IMR-90 (cell line): Measurements from ENCODE around the gene HOXA3. TPM values are rescaled to one million over a fixed set of nuclear protein-coding genes. Genes with fewer than 3 reads are reported as not detected.

Experiments used
- ATAC-seq: fragments of 200-7000 bp; cut with Tn5 transposase; 2 replicates; pipeline ENCODE4 v1.9.1; 2020; ENCODE audit warnings: low read depth, mild to moderate bottlenecking, moderate library complexity
- BruUV-seq: library from RNA; stranded (reverse); fragments of 400-500 nt; replicated peaks from 2 replicates; lab custom pipeline; 2021; lab: Mats Ljungman, UMichigan
- CTCF ChIA-PET: fragments of 300-600 bp; formaldehyde crosslinking; extraction: SDS; loops from one replicate; lab custom pipeline; 2021; ENCODE audit warnings: antibody characterized with exemption; lab: Yijun Ruan, JAX
- POLR2A ChIA-PET: fragments of 300-600 bp; sonication (Branson Sonifier 250); formaldehyde crosslinking; loops from one replicate; lab custom pipeline; 2022; ENCODE audit warnings: antibody characterized with exemption; ENCODE audit not compliant: unreplicated experiment; lab: Charles Lee
- DNase-seq: peaks from one replicate; pipeline ENCODE4 v3.0.0; 2013
- H2AFZ ChIP-seq: replicated peaks from 2 replicates; pipeline ENCODE3; 2013; ENCODE audit warnings: low read length, mild to moderate bottlenecking; ENCODE audit not compliant: poor library complexity
- H2AK5ac ChIP-seq: 2 replicates; pipeline ENCODE4 v1.6.1; 2013; ENCODE audit warnings: low read depth, low read length, inconsistent platforms
- H2AK9ac ChIP-seq: replicated peaks from 2 replicates; pipeline ENCODE3; 2013; ENCODE audit warnings: mild to moderate bottlenecking, low read depth, low read length, moderate library complexity; ENCODE audit not compliant: poor library complexity
- H2BK120ac ChIP-seq: 2 replicates; pipeline ENCODE4 v1.6.1; 2013; ENCODE audit warnings: low read depth, low read length, inconsistent platforms
- H2BK15ac ChIP-seq: 3 replicates; pipeline ENCODE4 v1.6.1; 2013; ENCODE audit warnings: low read depth, low read length, inconsistent platforms
- H2BK20ac ChIP-seq: 2 replicates; pipeline ENCODE4 v1.6.1; 2013; ENCODE audit warnings: low read depth, mild to moderate bottlenecking, inconsistent platforms, low read length, moderate library complexity
- H2BK5ac ChIP-seq: 2 replicates; pipeline ENCODE4 v1.6.1; 2013; ENCODE audit warnings: mild to moderate bottlenecking, low read depth, low read length, inconsistent platforms; ENCODE audit not compliant: poor library complexity, severe bottlenecking
- H3K14ac ChIP-seq: replicated peaks from 2 replicates; pipeline ENCODE4 v1.6.1; 2013; ENCODE audit warnings: low read depth, low read length, inconsistent platforms
- H3K18ac ChIP-seq: 2 replicates; pipeline ENCODE4 v1.6.1; 2013; ENCODE audit warnings: low read depth, low read length, control low read depth
- H3K23ac ChIP-seq: 2 replicates; pipeline ENCODE4 v1.6.1; 2013; ENCODE audit warnings: low read depth, low read length, inconsistent platforms
- H3K27ac ChIP-seq: 2 replicates; pipeline ENCODE4 v1.5.1; 2013; ENCODE audit warnings: mild to moderate bottlenecking, control low read depth, low read length; ENCODE audit not compliant: insufficient read depth
- H3K27me3 ChIP-seq: 2 replicates; pipeline ENCODE4 v1.6.1; 2013; ENCODE audit warnings: low read length; ENCODE audit not compliant: control insufficient read depth, insufficient read depth
- H3K36me3 ChIP-seq: 2 replicates; pipeline ENCODE4 v1.6.1; 2013; ENCODE audit warnings: low read length, mixed read lengths; ENCODE audit not compliant: control insufficient read depth, insufficient read depth
- H3K4ac ChIP-seq: 2 replicates; pipeline ENCODE4 v1.6.1; 2013; ENCODE audit warnings: low read depth, low read length, inconsistent platforms
- H3K4me1 ChIP-seq: 2 replicates; pipeline ENCODE4 v1.6.1; 2013; ENCODE audit warnings: low read length, mixed read lengths; ENCODE audit not compliant: control insufficient read depth, insufficient read depth
- H3K4me2 ChIP-seq: 2 replicates; pipeline ENCODE4 v1.6.1; 2013; ENCODE audit warnings: low read depth, mild to moderate bottlenecking, control low read depth, low read length, moderate library complexity
- H3K4me3 ChIP-seq: 2 replicates; pipeline ENCODE4 v1.5.1; 2013; ENCODE audit warnings: low read depth, mild to moderate bottlenecking, control low read depth, low read length, moderate library complexity; ENCODE audit not compliant: insufficient read depth
- H3K56ac ChIP-seq: 2 replicates; pipeline ENCODE4 v1.6.1; 2013; ENCODE audit warnings: low read length, inconsistent platforms; ENCODE audit not compliant: insufficient read depth; ENCODE audit errors: extremely low read depth
- H3K79me1 ChIP-seq, 2 experiments: 2 replicates each; pipeline ENCODE4 v1.6.1; 2013; ENCODE audit warnings: low read length in 2 of 2, inconsistent platforms in 1 of 2, low read depth in 1 of 2
- H3K9ac ChIP-seq: 2 replicates; pipeline ENCODE4 v1.6.1; 2013; ENCODE audit warnings: low read depth, low read length, control low read depth
- H3K9me1 ChIP-seq: 2 replicates; pipeline ENCODE4 v1.6.1; 2013; ENCODE audit warnings: low read length, inconsistent platforms; ENCODE audit not compliant: insufficient read depth
- H3K9me3 ChIP-seq: 2 replicates; pipeline ENCODE4 v1.6.1; 2013; ENCODE audit warnings: low read length; ENCODE audit not compliant: control insufficient read depth, insufficient read depth
- H4K20me1 ChIP-seq: 2 replicates; pipeline ENCODE4 v1.6.1; 2013; ENCODE audit warnings: low read length, inconsistent platforms; ENCODE audit not compliant: insufficient read depth
- H4K5ac ChIP-seq: 2 replicates; pipeline ENCODE4 v1.6.1; 2013; ENCODE audit warnings: mild to moderate bottlenecking, low read depth, low read length, control low read depth
- H4K8ac ChIP-seq, 2 experiments: 2 replicates each; pipeline ENCODE4 v1.6.1; 2013; ENCODE audit warnings: low read depth in 2 of 2, low read length in 2 of 2, control low read depth in 1 of 2, inconsistent platforms in 1 of 2
- H4K91ac ChIP-seq: 2 replicates; pipeline ENCODE4 v1.6.1; 2013; ENCODE audit warnings: low read depth, low read length, inconsistent platforms; ENCODE audit not compliant: insufficient read depth
- CEBPB ChIP-seq: IDR thresholded peaks from 2 replicates; pipeline ENCODE4 v1.6.1; 2012; ENCODE audit warnings: low read depth, low read length, improper control_type of control experiment
- MAFK ChIP-seq: IDR thresholded peaks from 2 replicates; pipeline ENCODE4 v1.6.1; 2012; ENCODE audit warnings: low read depth, low read length, improper control_type of control experiment
- POLR2A ChIP-seq: IDR thresholded peaks from 2 replicates; pipeline ENCODE4 v1.6.1; 2012; ENCODE audit warnings: mild to moderate bottlenecking, low read depth, low read length
- WGBS, 2 experiments: methylation state at CpG; one replicate each; pipeline versions ENCODE4 v1.1.5 to v1.1.7; 2013; ENCODE audit warnings: missing lambda C conversion rate in 2 of 2; ENCODE audit not compliant: insufficient read length in 1 of 2; ENCODE audit errors: extremely low coverage in 2 of 2; 5-methylcytosine and 5-hydroxymethylcytosine counted together
- dilution Hi-C: fragments of 300-500 bp; cut with HindIII; formaldehyde crosslinking; loops from one replicate; pipeline ENCODE4 v1.14.3; 2018; ENCODE audit warnings: low sequenced_read_pairs; ENCODE audit not compliant: unreplicated experiment
- in situ Hi-C: fragments of 300-500 bp; cut with MboI; formaldehyde crosslinking; loops from 3 replicates; pipeline ENCODE4 v1.14.3; 2019; ENCODE audit warnings: low sequenced_read_pairs, inconsistent platforms, mixed read lengths
- intact Hi-C: fragments of 100-400 bp; cut with micrococcal nuclease; formaldehyde crosslinking; loops from 2 replicates; pipeline ENCODE4 v1.10.0; 2022
- polyA plus RNA-seq, 3 experiments: library from polyadenylated mRNA; depleted of rRNA; stranded (reverse); fragments of >200 nt; gene quantifications; 2 replicates each; pipeline ENCODE4 v1.2.3, GENCODE V29; 2012; ENCODE audit warnings: low replicate concordance in 1 of 3
- total RNA-seq: library from RNA; depleted of rRNA; stranded (reverse); fragments of >200 nt; gene quantifications from 2 replicates; pipeline ENCODE4 v1.2.3, GENCODE V29; 2012
- TF ChIP-seq, protein P1 (sequence below): fragments of 150-350 bp; IDR thresholded peaks from 2 replicates; pipeline ENCODE4 v1.6.1; 2017; ENCODE audit warnings: mild to moderate bottlenecking, antibody characterized with exemption, low read length, low read depth

HOXA3 gene
- total and polyA plus RNA-seq, 2 of the 4 experiments (the other 2 are of a cell fraction), result 0.90 to 5.4 TPM

GRCh38 chr7:27092819-27093110 lies 59.6 kb downstream of the HOXA3 start:
- no peak overlapping the region for H3K14ac ChIP-seq
- no peaks in the 10 kb centered on the region for H3K9me3 ChIP-seq
- no peak overlapping the region for H2AK5ac ChIP-seq
- no peak overlapping the region for H3K23ac ChIP-seq
- no peaks in the 10 kb centered on the region for H3K4me1 ChIP-seq
- no peak overlapping the region for H2AFZ ChIP-seq
- no peak overlapping the region for H2BK20ac ChIP-seq
- no peak overlapping the region for H3K18ac ChIP-seq
- H4K20me1 ChIP-seq, result peaks cover 5% of the 10 kb centered on the region
- no peak overlapping the region for H3K9ac ChIP-seq
- no peak overlapping the region for H4K91ac ChIP-seq
- dilution Hi-C loops, result no loop called here
- no peak overlapping the region for H4K8ac ChIP-seq
- POLR2A ChIA-PET, result no interaction called here
- peaks cover 4% of the 10 kb centered on the region; the same call in 1 of the 2 replicates for H3K27me3 ChIP-seq
- H2BK120ac ChIP-seq, result no peak overlapping the region
- H3K4me3 ChIP-seq, result no peak overlapping the region
- peaks cover 10 to 16% of the 10 kb centered on the region in 2 experiments; a peak in 3 of 4 replicates for H3K79me1 ChIP-seq
- no peak overlapping the region for H3K4ac ChIP-seq
- DNase-seq, result no peak
- CTCF ChIA-PET, result interaction anchor here (0.7 kb wide), 1 partner anchor 398 kb away, joined by 3 read pairs; no protein-coding TSS in a partner anchor
- no peak overlapping the region for H4K5ac ChIP-seq
- no peak overlapping the region for H2AK9ac ChIP-seq
- no CpG with 5 or more reads among the region's 1 CpG for WGBS, 2 experiments
- ATAC-seq, result no peak
- no peaks in the 10 kb centered on the region for H3K9me1 ChIP-seq
- no peaks in the 10 kb centered on the region; the same call in 1 of the 2 replicates for H3K36me3 ChIP-seq
- H3K4me2 ChIP-seq, result no peak overlapping the region
- intact Hi-C loops, result no loop called here
- no peak overlapping the region for H3K56ac ChIP-seq
- in situ Hi-C loops, result no loop called here
- no peak overlapping the region for H2BK5ac ChIP-seq
- no TSS peak for BruUV-seq
- H3K27ac ChIP-seq, result no peak overlapping the region
- TF ChIP-seq, protein P1, sequence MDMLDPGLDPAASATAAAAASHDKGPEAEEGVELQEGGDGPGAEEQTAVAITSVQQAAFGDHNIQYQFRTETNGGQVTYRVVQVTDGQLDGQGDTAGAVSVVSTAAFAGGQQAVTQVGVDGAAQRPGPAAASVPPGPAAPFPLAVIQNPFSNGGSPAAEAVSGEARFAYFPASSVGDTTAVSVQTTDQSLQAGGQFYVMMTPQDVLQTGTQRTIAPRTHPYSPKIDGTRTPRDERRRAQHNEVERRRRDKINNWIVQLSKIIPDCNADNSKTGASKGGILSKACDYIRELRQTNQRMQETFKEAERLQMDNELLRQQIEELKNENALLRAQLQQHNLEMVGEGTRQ, result no peak
- TF ChIP-seq POLR2A (no peak), CEBPB (no peak), MAFK (no peak)
- H2BK15ac ChIP-seq, result no peak overlapping the region
